DOHH2 (cell line): ENCODE measurements around the gene GCFC2.

ENCODE experiments used
- EZH2phosphoT487 ChIP-seq: fragments of 200-600 bp; sonication (generic); IDR thresholded peaks from 2 replicates; pipeline ENCODE4 v1.6.1; 2017; ENCODE audit warnings: borderline replicate concordance, mild to moderate bottlenecking, antibody characterized with exemption, low read length, moderate library complexity, mixed read lengths
- TF ChIP-seq, protein P1 (sequence below): fragments of 200-600 bp; sonication (generic); IDR thresholded peaks from one replicate; pipeline ENCODE4 v1.5.1; 2014; ENCODE audit warnings: antibody characterized with exemption, mild to moderate bottlenecking, low read depth, low read length; ENCODE audit not compliant: poor library complexity, severe bottlenecking

DNA sequence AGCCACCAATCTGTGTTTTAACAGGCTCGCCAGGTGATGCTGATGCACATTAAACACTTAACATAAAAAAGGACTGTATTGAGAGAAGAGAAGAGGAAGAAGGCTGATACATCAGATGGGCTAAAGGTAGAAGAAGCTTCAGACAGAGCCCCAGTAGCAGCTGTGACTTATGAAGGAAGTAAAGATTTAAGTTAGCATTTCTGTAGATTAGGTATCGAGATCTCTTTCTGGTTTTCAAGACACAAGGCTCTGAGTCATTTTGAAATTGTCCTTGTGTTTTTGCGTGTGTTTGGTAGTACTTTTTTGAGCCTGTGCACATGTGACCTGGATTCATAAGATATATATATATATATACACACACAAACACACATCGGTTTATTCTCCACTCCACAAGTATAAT is 40.6 kb upstream of the GCFC2 start:
- TF ChIP-seq, protein P1, sequence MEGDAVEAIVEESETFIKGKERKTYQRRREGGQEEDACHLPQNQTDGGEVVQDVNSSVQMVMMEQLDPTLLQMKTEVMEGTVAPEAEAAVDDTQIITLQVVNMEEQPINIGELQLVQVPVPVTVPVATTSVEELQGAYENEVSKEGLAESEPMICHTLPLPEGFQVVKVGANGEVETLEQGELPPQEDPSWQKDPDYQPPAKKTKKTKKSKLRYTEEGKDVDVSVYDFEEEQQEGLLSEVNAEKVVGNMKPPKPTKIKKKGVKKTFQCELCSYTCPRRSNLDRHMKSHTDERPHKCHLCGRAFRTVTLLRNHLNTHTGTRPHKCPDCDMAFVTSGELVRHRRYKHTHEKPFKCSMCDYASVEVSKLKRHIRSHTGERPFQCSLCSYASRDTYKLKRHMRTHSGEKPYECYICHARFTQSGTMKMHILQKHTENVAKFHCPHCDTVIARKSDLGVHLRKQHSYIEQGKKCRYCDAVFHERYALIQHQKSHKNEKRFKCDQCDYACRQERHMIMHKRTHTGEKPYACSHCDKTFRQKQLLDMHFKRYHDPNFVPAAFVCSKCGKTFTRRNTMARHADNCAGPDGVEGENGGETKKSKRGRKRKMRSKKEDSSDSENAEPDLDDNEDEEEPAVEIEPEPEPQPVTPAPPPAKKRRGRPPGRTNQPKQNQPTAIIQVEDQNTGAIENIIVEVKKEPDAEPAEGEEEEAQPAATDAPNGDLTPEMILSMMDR = no peak
- TF ChIP-seq EZH2phosphoT487 = no peak
